Vagina (tissue), 2 donors: ENCODE results near the gene SCARF2. TPM values are rescaled to one million over a fixed set of nuclear protein-coding genes. Genes with fewer than 3 reads are reported as not detected.

ENCODE experiments used
- DNase-seq, 2 donors: peaks; one replicate each; pipeline ENCODE4 v3.0.0-alpha.2; 2017; ENCODE audit errors: extremely low spot score in 2 of 2
- H3K27ac ChIP-seq: fragments of 200-600 bp; sonication (generic); one replicate; pipeline ENCODE4 v1.5.1; 2019
- H3K27me3 ChIP-seq: fragments of 200-600 bp; sonication (generic); one replicate; pipeline ENCODE4 v1.5.1; 2019
- H3K36me3 ChIP-seq, 2 donors: fragments of 200-600 bp; sonication (generic); one replicate each; pipeline ENCODE4 v1.5.1; 2017 to 2019
- H3K4me1 ChIP-seq: fragments of 200-600 bp; sonication (generic); one replicate; pipeline ENCODE4 v1.5.1; 2019
- H3K4me3 ChIP-seq, 2 donors: fragments of 200-600 bp; sonication (generic); 1 replicate in 1 of 2; 2 replicates in 1 of 2; pipeline ENCODE4 v1.5.1; 2016 to 2019
- H3K9me3 ChIP-seq: fragments of 200-600 bp; sonication (generic); one replicate; pipeline ENCODE4 v1.5.1; 2019
- POLR2A ChIP-seq, 2 donors: fragments of 450-650 bp; IDR thresholded peaks; one replicate each; pipeline ENCODE4 v1.6.1; 2017; ENCODE audit warnings: antibody characterized with exemption in 2 of 2, mild to moderate bottlenecking in 2 of 2, moderate library complexity in 2 of 2
- POLR2AphosphoS5 ChIP-seq, 2 donors: sonication (generic); formaldehyde crosslinking; IDR thresholded peaks; one replicate each; pipeline ENCODE4 v1.9.0; 2017; ENCODE audit warnings: antibody characterized with exemption in 2 of 2, mild to moderate bottlenecking in 2 of 2, low read depth in 1 of 2; ENCODE audit not compliant: insufficient read depth in 1 of 2
- intact Hi-C: fragments of 100-400 bp; cut with DNase I; formaldehyde crosslinking; loops from one replicate; pipeline ENCODE4 v1.15.1; 2023
- total RNA-seq: library from RNA; depleted of rRNA; stranded (reverse); fragments of >200 nt; gene quantifications from one replicate; pipeline ENCODE4 v1.2.3, GENCODE V29; 2016
- TF ChIP-seq, protein P1 (sequence below), 3 experiments: fragments of 450-650 bp in 2 of 3; fragments of 200-600 bp in 1 of 3; sonication (generic) in 1 of 3; IDR thresholded peaks; one replicate each; pipeline ENCODE4 v1.5.1; 2017 to 2019; ENCODE audit warnings: antibody characterized with exemption in 3 of 3, mild to moderate bottlenecking in 2 of 3, moderate library complexity in 2 of 3

Gene SCARF2
- total RNA-seq, 1 donor from 2014 or later: 32.2 TPM

DNA sequence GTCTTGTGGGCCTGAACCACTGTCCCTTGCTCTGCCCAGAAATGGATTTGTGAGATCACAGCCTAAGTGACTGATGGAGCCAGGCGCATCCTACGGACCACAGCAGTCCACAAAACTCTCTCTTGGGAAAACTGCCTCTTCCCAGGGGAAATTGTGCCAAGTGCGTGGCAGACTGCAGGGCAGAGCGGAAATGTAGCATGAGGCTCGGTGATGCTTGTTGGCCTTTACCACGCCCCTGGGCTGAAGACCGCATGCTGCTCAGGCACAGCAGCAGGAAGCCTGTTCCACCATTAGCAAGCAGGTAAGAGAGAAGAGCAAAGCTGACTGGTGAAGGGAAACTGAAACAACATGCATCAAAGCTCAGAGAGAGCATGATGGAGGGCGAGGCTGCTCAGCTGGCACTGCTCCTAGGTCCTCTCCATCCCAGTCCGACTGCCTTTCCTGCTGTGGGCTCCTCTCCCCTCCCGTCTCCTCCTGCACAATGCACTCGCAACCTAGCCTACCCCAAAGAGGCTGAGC, 26.5 kb upstream of the SCARF2 start:
- peak overlapping the region; percentile 23 for H3K27ac ChIP-seq
- TF ChIP-seq, protein P1, sequence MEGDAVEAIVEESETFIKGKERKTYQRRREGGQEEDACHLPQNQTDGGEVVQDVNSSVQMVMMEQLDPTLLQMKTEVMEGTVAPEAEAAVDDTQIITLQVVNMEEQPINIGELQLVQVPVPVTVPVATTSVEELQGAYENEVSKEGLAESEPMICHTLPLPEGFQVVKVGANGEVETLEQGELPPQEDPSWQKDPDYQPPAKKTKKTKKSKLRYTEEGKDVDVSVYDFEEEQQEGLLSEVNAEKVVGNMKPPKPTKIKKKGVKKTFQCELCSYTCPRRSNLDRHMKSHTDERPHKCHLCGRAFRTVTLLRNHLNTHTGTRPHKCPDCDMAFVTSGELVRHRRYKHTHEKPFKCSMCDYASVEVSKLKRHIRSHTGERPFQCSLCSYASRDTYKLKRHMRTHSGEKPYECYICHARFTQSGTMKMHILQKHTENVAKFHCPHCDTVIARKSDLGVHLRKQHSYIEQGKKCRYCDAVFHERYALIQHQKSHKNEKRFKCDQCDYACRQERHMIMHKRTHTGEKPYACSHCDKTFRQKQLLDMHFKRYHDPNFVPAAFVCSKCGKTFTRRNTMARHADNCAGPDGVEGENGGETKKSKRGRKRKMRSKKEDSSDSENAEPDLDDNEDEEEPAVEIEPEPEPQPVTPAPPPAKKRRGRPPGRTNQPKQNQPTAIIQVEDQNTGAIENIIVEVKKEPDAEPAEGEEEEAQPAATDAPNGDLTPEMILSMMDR (IDR thresholded peaks at IDR 0.05): no peak
- TF ChIP-seq POLR2A (IDR thresholded peaks at IDR 0.05) (no peak), POLR2AphosphoS5 (IDR thresholded peaks at IDR 0.05; ENCODE audit: insufficient read depth in 1 of 2, low read depth in 1 of 2) (no peak)
- peaks cover 9% of the 10 kb centered on the region for H3K4me1 ChIP-seq
- H3K27me3 ChIP-seq: no peaks in the 10 kb centered on the region
- H3K9me3 ChIP-seq: no peaks in the 10 kb centered on the region
- no peaks in the 10 kb centered on the region for H3K36me3 ChIP-seq
- DNase-seq: no peak
- no peak overlapping the region for H3K4me3 ChIP-seq
- intact Hi-C loops: loop anchor here (10.0 kb wide), 1 partner anchor 59 kb away; no protein-coding TSS in a partner anchor

GRCh38 chr22:20463324-20464095, 25.9 kb upstream of the SCARF2 start:
- Histone ChIP-seq H3K27me3 (no peaks in the 10 kb centered on the region), H3K4me3 (no peak overlapping the region), H3K36me3 (no peaks in the 10 kb centered on the region), H3K4me1 (peaks cover 9% of the 10 kb centered on the region), H3K9me3 (no peaks in the 10 kb centered on the region), H3K27ac (peak overlapping the region; percentile 33)
- intact Hi-C loops: loop anchor here (10.0 kb wide), 1 partner anchor 59 kb away; no protein-coding TSS in a partner anchor
- TF ChIP-seq POLR2AphosphoS5 (IDR thresholded peaks at IDR 0.05; ENCODE audit: insufficient read depth in 1 of 2, low read depth in 1 of 2) (no peak), POLR2A (IDR thresholded peaks at IDR 0.05) (no peak)
- TF ChIP-seq, protein P1 (IDR thresholded peaks at IDR 0.05): no peak
- DNase-seq: no peak

DNA sequence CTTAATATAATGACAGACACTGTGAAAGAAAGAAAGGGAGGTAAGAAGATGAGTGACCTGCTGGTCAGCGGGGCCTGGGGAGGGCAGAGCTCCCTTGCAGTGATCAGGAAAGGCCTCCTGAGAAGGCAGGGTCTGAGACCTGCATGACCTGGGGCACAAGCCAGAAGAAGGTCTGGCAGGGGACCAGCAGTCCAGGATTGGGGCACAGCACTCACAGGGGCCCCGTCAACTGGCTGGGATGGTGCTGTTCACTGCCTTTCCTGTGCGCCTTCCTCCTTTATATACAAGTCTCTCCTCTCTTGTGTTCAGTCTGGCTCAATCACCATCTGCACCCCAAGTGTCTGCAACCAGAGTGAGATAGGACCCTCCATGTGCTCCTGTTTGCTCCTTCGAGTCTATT, 22.2 kb upstream of the SCARF2 start:
- H3K4me3 ChIP-seq: no peak overlapping the region
- H3K9me3 ChIP-seq: no peaks in the 10 kb centered on the region
- peaks cover 0 to 7% of the 10 kb centered on the region in 2 donors for H3K36me3 ChIP-seq
- peaks cover 9% of the 10 kb centered on the region for H3K4me1 ChIP-seq
- no peak for DNase-seq
- no peak overlapping the region for H3K27ac ChIP-seq
- no peaks in the 10 kb centered on the region for H3K27me3 ChIP-seq
- intact Hi-C loops: loop anchor here (5.0 to 10.0 kb wide), 2 partner anchors 38 to 55 kb away; no protein-coding TSS in a partner anchor
- TF ChIP-seq, protein P1 (IDR thresholded peaks at IDR 0.05): no peak
- TF ChIP-seq POLR2AphosphoS5 (IDR thresholded peaks at IDR 0.05; ENCODE audit: insufficient read depth in 1 of 2, low read depth in 1 of 2): no peak
- TF ChIP-seq POLR2A (IDR thresholded peaks at IDR 0.05): no peak

- intact Hi-C loops: loop anchor here (5.0 kb wide), 1 partner anchor 37 kb away; no protein-coding TSS in a partner anchor
- TF ChIP-seq, protein P1 (IDR thresholded peaks at IDR 0.05): no peak
- TF ChIP-seq POLR2AphosphoS5 (IDR thresholded peaks at IDR 0.05; ENCODE audit: insufficient read depth in 1 of 2, low read depth in 1 of 2) (no peak), POLR2A (IDR thresholded peaks at IDR 0.05) (no peak)
- peaks cover 0 to 7% of the 10 kb centered on the region in 2 donors for H3K36me3 ChIP-seq
- H3K4me1 ChIP-seq: peaks cover 9% of the 10 kb centered on the region
- H3K4me3 ChIP-seq: no peak overlapping the region
- no peak overlapping the region for H3K27ac ChIP-seq
- no peaks in the 10 kb centered on the region for H3K27me3 ChIP-seq
- no peak for DNase-seq
- no peaks in the 10 kb centered on the region for H3K9me3 ChIP-seq
Observed at GRCh38 chr22:20459152-20459542, 21.5 kb upstream of the SCARF2 start.
